GM10248 (cell line): ENCODE measurements around the gene BIN2.

Experiments
- CTCF ChIA-PET: fragments of 300-600 bp; sonication (Branson Sonifier 250); formaldehyde crosslinking; extraction: SDS; loops from one replicate; lab custom pipeline; 2021; ENCODE audit warnings: antibody characterized with exemption; lab: Yijun Ruan, JAX
- POLR2A ChIA-PET: fragments of 350-650 bp; sonication (Branson Sonifier 250); formaldehyde crosslinking; extraction: SDS; loops from one replicate; lab custom pipeline; 2020; ENCODE audit warnings: antibody characterized with exemption; lab: Yijun Ruan, JAX
- DNase-seq: peaks from one replicate; pipeline ENCODE4 v3.0.0; 2012; ENCODE audit errors: extremely low spot score
- CTCF ChIP-seq: IDR thresholded peaks from 2 replicates; pipeline ENCODE4 v1.5.1; 2012; ENCODE audit warnings: mild to moderate bottlenecking, low read depth; ENCODE audit errors: extremely low read depth, missing control alignments, control extremely low read depth

BIN2 gene

GRCh38 chr12:51244269-51244668 lies 79.7 kb downstream of the BIN2 start:
- ChIA-PET POLR2A (interaction anchor here (0.7 to 1.4 kb wide), 4 partner anchors 8 to 218 kb away, joined by 3 to 10 read pairs (median 6); partner anchors contain the start of gene POU6F1), CTCF (interaction anchor here (0.7 to 1.8 kb wide), 6 partner anchors 8 to 97 kb away, joined by 3 to 10 read pairs (median 4); no protein-coding TSS in a partner anchor)
- TF ChIP-seq CTCF: no peak
- DNase-seq: no peak

DNA sequence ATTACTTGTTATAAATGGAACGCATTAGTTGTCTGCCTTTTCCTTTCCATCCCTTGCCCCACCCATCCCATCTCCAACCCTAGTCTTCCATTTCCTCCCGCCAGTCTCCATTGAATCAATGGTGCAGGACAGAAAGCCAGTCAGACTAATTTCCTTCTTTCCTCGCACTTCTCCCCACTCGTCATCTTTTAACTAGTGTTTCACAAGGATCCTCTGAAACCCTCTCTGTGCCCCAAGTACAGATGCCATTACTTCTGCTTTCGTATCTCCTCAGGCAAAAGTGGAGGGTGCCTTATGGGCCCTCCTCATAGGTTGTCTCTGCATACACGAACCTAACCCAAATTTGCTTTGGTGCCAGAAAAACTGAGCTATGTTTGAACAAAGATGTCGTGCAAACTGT lies 81.1 kb downstream of the BIN2 start:
- DNase-seq: no peak
- ChIA-PET CTCF (interaction anchor here (0.7 to 3.1 kb wide), 3 partner anchors 10 to 98 kb away, joined by 3 to 15 read pairs (median 4); no protein-coding TSS in a partner anchor), POLR2A (interaction anchor here (0.6 kb wide), 1 partner anchor 31 kb away, joined by 3 read pairs; no protein-coding TSS in a partner anchor)
- TF ChIP-seq CTCF: no peak

DNA sequence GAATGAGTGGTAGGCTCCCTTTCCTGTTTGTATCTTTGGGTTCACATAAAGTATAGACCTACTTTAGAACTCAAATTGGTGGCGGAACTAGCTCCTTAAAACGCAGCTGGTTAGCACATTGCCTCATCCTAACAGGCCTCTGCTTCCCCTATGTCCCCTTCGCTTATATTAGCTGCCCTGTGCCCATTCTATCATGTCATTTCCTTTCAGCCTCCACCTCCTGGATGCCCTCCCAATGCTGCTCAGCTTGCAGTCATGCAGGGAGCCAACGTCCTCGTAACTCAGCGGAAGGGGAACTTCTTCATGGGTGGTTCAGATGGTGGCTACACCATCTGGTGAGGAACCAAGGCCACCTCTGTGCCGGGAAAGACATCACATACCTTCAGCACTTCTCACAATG lies 81.9 kb downstream of the BIN2 start:
- TF ChIP-seq CTCF: no peak
- ChIA-PET POLR2A (interaction anchor here (0.6 kb wide), 1 partner anchor 196 kb away, joined by 9 read pairs; no protein-coding TSS in a partner anchor), CTCF (interaction anchor here (1.4 to 3.1 kb wide), 3 partner anchors 11 to 99 kb away, joined by 4 to 15 read pairs (median 7); no protein-coding TSS in a partner anchor)
- DNase-seq: no peak

DNA sequence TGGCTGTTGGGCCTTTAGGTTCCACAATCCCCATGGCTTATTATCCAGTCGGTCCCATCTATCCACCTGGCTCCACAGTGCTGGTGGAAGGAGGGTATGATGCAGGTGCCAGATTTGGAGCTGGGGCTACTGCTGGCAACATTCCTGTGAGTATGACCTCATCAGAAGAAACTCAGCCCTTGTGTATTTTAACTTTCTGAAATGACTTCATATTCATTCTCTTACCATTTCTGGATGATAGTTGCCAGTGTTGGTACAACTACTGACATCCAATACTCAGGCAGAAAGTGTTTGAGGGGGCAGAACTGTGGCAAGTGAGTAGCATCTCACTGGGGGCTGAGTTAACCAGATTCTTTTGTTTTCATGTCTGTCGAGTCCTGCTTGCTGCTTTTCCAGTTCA lies 83.0 kb downstream of the BIN2 start:
- POLR2A ChIA-PET: interaction anchor here (0.7 to 1.4 kb wide), 4 partner anchors 12 to 157 kb away, joined by 3 to 4 read pairs (median 4); partner anchors contain the start of gene CSRNP2
- no peak for DNase-seq
- TF ChIP-seq CTCF: no peak
- CTCF ChIA-PET: interaction anchor here (1.3 to 3.1 kb wide), 5 partner anchors 9 to 100 kb away, joined by 3 to 15 read pairs (median 7); no protein-coding TSS in a partner anchor

DNA sequence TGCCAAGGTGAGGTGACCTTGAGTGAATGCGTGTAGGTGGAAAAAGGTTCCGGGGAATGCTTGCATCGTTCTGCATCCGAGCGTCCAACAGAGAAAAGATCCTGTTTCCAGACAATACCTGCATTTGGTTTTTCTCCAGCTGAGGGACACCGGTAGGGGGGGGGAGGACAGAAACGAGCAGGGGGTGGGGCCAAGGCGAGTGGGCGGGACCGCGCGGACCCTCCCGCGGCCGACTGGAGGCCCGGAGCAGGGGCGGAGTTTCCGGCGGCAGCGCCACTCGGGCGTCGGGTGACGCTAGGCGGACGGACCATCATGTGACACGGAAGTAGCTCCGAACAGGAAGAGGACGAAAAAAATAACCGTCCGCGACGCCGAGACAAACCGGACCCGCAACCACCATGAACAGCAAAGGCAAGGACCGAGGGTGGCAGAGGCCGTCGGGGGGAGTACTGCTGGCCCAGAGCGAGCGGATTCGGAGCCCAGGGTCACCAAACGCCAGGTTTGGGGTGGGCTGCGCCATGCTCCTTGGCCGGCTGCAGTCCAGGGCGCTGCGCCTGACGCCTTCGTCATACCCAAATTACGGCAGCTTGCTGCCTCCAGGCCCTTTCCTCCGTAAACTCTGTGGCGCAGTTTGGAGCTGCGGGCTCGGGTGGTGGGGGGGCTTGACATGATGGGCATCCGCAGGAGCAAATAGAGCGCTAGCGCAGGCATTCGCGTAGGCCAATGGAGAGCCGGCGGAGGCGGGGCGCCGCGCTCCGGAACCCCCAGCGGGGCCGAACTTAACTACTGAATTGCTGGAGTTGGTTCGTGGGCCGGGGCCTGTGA lies 85.3 kb downstream of the BIN2 start, which contains the start of gene DAZAP2:
TSS of gene DAZAP2 (plus strand) at position 317 of the 825 bp plus-strand sequence. CDS start at position 399, 82 bp downstream.
- TF ChIP-seq CTCF: no peak
- DNase-seq: peak; percentile 98
- ChIA-PET POLR2A (interaction anchor here (0.6 to 1.8 kb wide), 9 partner anchors 8 to 314 kb away, joined by 3 to 8 read pairs (median 4); partner anchors contain the start of genes CSRNP2 and POU6F1), CTCF (interaction anchor here (0.8 to 1.5 kb wide), 9 partner anchors 9 to 192 kb away, joined by 3 to 6 read pairs (median 3); partner anchors contain the start of gene POU6F1)

- CTCF ChIA-PET: interaction anchor here (1.1 to 1.5 kb wide), 7 partner anchors 8 to 151 kb away, joined by 3 to 6 read pairs (median 3); partner anchors contain the start of gene POU6F1
- TF ChIP-seq CTCF: no peak
- no peak for DNase-seq
- POLR2A ChIA-PET: interaction anchor here (0.6 to 1.8 kb wide), 8 partner anchors 9 to 157 kb away, joined by 3 to 8 read pairs (median 4); partner anchors contain the start of genes CSRNP2 and POU6F1
These were observed 85.9 kb downstream of the BIN2 start for GRCh38 chr12:51238037-51238509.
